GM19468 (cell line): Measurements from ENCODE around the gene SRP72.
A peak's percentile ranks its signal among the peaks of the same experiment; 100 is the strongest.
"Not testable (repeated sequence)": the region's sequence is repeated elsewhere in the genome, so short reads cannot be mapped to it uniquely, and the experiment has no call there.

Experiments used
- ATAC-seq: cut with Tn5 transposase; IDR thresholded peaks from one replicate; pipeline ENCODE4 v1.9.1; 2021; ENCODE audit warnings: mild to moderate bottlenecking, moderate library complexity, moderate number of reproducible peaks; ENCODE audit not compliant: unreplicated experiment; ENCODE audit errors: extremely low read depth

Gene SRP72

DNA sequence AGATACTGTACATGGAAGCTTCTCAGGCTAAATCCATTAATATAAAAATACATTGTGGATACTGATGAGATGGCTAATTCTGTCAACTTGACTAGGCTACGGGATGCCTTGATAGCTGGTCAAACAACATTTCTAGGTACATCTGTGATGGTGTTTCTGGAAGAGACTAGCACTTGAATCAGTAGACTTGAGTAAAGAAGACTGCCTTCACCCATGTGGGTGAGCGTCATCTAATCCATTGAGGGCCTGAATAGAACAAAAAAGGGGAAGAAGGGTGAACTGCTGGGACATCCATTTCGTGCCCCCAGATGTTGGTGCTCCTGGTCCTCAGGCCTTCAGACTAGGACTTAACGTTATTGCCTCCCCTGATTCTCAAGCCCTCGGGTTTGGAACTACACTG is 3.7 kb upstream of the SRP72 start:
- no peak for ATAC-seq

DNA sequence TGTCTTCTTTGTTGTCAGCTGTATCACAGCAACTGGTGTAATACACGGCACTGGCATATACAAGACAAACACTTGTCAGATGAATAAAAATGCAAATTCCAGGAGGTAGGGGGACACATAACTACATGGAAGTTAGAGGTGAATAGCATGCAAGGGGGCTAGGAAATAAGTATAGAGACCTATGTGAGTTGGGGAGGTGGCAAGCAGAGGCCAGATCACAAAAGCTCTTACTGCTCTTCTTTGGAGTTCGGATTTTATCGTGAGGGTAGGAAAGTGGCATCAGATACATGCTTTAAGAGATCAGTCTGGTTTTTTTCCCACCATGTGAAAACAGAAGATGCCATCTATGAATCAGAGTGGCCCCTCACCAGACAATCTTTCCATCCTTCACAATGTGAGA is 2.8 kb upstream of the SRP72 start:
- ATAC-seq = no peak

GRCh38 chr4:56465599-56466295 is 1.7 kb upstream of the SRP72 start:
- no peak for ATAC-seq

- not testable (repeated sequence) for ATAC-seq
These were observed 1.1 kb upstream of the SRP72 start for GRCh38 chr4:56466296-56466761.

DNA sequence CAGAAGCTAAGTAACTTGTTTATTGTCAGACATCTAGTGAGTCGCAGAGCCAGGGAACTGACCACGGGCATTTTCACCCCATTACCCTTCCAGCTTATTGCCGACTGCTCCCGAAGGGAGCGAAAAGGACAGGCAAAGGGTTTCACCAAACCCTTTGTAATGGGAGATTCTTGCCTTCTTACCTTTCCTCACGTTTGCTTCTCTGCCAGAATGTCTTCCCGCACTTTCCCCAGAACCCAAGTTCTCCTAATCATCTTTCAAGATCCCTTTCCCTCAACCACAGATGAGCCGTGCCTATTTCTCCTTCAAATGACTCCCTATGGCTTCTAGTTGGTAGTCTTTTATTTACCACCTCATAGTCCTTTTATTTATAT is 520 bp upstream of the SRP72 start:
- no peak for ATAC-seq

DNA sequence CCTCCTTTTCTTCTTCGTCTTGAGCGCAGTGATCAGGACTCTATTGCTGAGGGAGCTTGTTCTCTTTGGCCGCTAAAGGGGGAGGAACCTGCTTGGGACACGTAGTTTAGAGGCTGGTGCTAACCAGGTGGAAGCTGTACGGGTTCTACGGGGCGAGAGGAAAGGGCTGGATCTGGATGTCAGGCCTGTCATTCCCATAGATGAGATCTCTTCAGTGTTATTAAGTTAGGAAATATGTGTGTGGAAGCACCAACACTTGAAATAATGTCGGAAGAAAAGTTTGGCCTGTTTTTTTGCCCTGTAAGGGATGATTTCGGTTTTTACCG is 643 bp downstream of the SRP72 start:
- no peak for ATAC-seq

DNA sequence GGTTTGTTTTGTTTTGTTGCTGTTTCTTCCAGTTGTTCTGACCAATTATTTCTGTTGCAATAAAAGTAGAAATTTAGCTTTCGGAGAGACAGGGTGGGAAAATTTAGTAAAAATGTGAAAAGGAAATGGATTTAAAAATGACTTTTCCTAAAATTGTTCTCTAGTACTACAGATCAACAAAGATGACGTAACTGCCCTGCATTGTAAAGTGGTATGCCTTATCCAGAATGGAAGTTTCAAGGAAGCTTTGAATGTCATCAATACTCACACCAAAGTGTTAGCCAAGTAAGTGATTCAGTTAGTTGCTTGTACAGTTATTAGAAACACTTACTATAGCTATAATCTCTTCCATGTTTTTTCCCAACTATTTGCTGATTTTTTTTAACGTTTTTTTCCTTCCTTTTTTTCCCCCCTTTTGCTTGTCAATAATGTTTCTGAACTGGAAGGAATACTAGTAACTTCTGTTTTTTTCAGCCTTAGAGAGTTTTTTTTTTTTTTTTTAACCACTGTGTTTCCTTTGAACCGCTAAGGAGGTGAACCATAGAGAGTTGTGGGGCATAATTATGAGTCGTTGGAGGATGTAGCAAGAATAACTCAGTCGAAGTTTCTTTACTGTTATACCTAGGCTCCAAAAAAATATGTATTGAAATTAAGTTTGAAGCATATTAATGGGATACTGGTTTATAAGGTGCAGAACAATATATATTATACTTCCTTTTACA is 2.2 kb downstream of the SRP72 start:
- no peak for ATAC-seq

DNA sequence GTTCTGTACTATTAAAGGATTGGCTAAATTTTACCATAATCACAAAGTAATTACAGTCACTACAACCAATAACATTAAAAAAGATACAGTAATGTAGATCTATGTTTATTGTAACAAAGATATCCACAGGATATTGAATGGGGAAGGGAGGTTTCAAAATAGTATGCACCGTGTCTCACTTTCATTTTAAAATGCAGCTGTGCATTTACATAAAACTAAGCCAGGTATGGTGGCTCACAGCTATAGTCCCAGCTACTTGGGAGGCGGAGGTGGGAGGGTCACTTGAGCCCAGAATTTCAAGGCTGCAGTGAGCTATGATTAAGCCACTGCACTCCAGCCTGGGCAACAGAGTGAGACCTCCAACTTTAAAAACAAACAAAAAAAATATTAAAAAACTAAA is 8.5 kb downstream of the SRP72 start:
- peak; percentile 66 for ATAC-seq

DNA sequence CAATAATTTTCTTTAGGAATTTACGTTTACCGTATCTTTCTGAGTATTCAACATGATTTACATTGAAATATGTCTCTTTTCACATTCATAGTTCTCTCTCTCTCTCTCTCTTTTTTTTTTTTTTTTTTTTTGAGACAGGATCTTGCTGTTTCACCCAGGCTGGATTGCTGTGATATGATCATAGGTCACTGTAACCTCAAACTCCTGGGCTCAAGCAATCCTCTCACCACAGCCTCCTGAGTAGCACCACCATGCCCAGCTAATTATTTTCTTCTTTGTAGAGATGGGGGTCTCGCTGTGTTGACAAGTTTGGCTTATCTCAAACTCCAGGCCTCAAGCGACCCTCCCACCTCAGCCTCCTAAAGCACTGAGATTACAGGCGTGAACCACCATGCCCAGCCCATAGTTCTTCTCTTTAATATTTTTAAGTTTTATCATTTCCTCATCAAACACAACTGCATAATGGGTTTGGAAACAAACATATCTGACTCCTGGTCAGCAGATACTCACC is 9.8 kb downstream of the SRP72 start:
- ATAC-seq = no peak

GRCh38 chr4:56480691-56481090 is 13.3 kb downstream of the SRP72 start:
- no peak for ATAC-seq

DNA sequence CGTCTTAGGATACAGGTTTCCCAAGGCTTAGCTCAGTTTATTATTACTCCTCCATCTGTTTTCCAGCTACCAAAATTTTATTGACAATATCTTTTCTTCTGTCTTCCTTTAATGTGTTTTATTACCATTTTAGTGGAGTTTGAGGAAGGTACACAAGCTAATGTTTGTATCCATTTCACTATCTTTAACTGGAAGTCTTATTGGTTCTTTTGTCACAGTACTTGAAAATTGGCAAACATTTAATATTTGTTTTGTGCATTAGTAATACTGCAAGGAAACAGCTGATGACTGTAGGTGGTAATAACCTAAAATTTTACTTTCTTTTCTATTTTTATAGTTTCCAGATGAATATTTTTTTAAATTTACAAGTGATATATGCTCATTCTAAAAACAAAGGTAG is 28.8 kb downstream of the SRP72 start:
- no peak for ATAC-seq

GRCh38 chr4:56505269-56506130 is 38.1 kb downstream of the SRP72 start, which contains the start of gene ARL9:
Gene ARL9, plus strand, starts transcription at chr4:56505791. Its CDS starts 72 bp downstream, at chr4:56505863.
- no peak for ATAC-seq

GRCh38 chr4:56511098-56511497 is 43.7 kb downstream of the SRP72 start:
- ATAC-seq = no peak

GRCh38 chr4:56512166-56512565 is 44.7 kb downstream of the SRP72 start:
- ATAC-seq = no peak

- no peak for ATAC-seq
These were observed 46.1 kb downstream of the SRP72 start for GRCh38 chr4:56513517-56513916.

DNA sequence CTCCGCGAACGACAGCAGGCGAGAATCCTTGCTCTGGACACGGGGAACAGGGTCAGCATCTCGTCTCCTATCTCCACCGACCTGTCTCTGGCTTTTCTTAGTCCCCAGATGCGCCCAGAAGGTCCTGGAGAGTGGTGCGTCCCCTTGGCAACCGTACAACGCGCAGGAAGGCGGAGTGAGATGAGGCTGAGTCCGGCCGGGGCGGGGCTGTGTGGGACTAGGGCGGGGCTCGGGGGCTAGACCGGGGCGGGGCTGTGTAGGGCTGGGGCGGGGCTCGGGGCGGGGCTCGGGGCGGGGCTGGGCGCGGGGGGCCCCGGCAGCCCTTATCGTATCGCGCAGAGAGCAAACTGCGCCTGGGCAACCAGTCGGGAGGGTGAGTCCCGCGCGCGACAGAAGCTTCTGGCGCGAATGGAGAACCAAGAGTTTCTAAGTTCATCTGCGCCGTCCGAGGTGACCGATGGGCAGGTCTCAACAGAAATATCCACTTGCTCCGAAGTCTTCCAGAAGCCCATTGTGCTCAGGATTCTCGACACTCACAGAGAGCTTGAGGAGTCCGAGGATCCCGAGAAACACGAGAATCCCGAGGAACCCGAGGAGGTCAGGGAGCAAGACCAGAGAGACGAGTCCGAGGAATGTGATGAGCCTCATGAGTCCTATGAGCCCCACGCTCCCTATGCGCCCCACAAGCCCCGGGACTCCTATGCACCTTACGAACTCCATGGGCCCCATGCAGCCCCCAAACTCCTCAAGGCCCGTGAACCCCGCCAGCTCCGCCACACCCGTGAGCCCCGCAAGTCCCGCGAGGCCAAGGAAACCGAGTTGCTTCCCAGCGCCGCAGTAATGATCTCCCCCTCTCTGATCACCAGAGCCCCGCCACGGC is 63.1 kb downstream of the SRP72 start:
- peak; percentile 73 for ATAC-seq

GRCh38 chr4:56531149-56531770 is 63.8 kb downstream of the SRP72 start:
- ATAC-seq = no peak

DNA sequence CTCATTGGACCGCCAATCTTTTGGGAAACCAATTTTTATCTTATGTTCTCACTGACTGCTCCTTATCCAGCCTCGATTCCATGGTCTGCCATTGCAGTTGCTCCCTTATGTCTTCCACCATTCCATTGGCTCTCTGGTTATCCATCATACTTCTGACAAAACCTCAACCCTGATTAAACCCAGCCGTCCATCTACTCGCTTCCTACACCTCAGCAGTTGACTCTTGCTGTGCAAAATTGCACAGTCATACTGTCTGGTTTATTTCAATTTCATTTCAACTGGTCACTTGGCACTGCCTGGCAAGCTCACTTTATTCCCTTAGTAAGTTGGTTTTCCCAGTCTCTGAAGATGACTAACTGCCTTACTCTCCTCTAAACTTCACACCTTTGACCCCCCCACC is 64.4 kb downstream of the SRP72 start:
- ATAC-seq = no peak

GRCh38 chr4:56532239-56532638 is 64.8 kb downstream of the SRP72 start:
- no peak for ATAC-seq
